ENCODE measurements around the gene HUNK.

HUNK gene

DNA sequence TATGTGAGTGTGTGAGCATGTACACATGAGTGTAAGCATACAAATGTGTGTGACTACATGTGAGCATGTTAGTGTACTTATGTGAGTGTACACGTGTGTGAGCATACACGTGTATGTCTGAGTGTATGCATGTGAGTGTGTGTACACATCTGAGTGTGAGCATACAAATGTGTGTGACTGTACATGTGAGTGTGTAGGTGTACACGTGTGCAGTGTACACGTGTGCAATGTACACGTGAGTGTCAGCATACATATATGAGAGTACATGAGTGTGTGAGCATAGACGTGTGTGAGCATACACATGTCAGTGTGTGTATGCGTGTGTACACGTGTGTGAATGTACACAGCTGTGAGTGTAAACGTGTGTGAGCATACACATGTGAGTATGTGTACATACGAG, 170.6 kb downstream of the HUNK start:
- Histone ChIP-seq H3K27ac (no peak overlapping the region), H3K27me3 (replicated peaks) (no peaks in the 10 kb centered on the region), H3K36me3 (replicated peaks) (no peaks in the 10 kb centered on the region), H3K4me3 (ENCODE audit: low read depth, low read length) (no peak overlapping the region)
- in situ Hi-C loops (cut with HindIII; ENCODE audit: low pct_ligation_motif_present, low sequenced_read_pairs), result no loop called here
- TF ChIP-seq CTCF (IDR thresholded peaks at IDR 0.05; ENCODE audit: low read depth, low read length, missing control alignments), result no peak
- DNase-seq, result no peak

- no peak overlapping the region for H3K27ac ChIP-seq
- in situ Hi-C loops (cut with HindIII; ENCODE audit: low pct_ligation_motif_present, low sequenced_read_pairs), result no loop called here
- no peaks in the 10 kb centered on the region for H3K27me3 ChIP-seq (replicated peaks)
- TF ChIP-seq CTCF (IDR thresholded peaks at IDR 0.05; ENCODE audit: low read depth, low read length, missing control alignments), result no peak
- DNase-seq, result no peak
- H3K4me3 ChIP-seq (ENCODE audit: low read depth, low read length), result no peak overlapping the region
- H3K36me3 ChIP-seq (replicated peaks), result no peaks in the 10 kb centered on the region
These were observed 171.7 kb downstream of the HUNK start for GRCh38 chr21:32044205-32045180.

GRCh38 chr21:32046191-32046590, 173.4 kb downstream of the HUNK start:
- H3K27ac ChIP-seq, result no peak overlapping the region
- TF ChIP-seq CTCF (IDR thresholded peaks at IDR 0.05; ENCODE audit: low read depth, low read length, missing control alignments), result no peak
- no peaks in the 10 kb centered on the region for H3K27me3 ChIP-seq (replicated peaks)
- DNase-seq, result no peak
- no peak overlapping the region for H3K4me3 ChIP-seq (ENCODE audit: low read depth, low read length)
- in situ Hi-C loops (cut with HindIII; ENCODE audit: low pct_ligation_motif_present, low sequenced_read_pairs), result no loop called here
- H3K36me3 ChIP-seq (replicated peaks), result no peaks in the 10 kb centered on the region

- no peaks in the 10 kb centered on the region for H3K36me3 ChIP-seq (replicated peaks)
- DNase-seq, result no peak
- no peak for TF ChIP-seq CTCF (IDR thresholded peaks at IDR 0.05; ENCODE audit: low read depth, low read length, missing control alignments)
- H3K27ac ChIP-seq, result no peak overlapping the region
- H3K4me3 ChIP-seq (ENCODE audit: low read depth, low read length), result no peak overlapping the region
- H3K27me3 ChIP-seq (replicated peaks), result no peaks in the 10 kb centered on the region
- in situ Hi-C loops (cut with HindIII; ENCODE audit: low pct_ligation_motif_present, low sequenced_read_pairs), result no loop called here
These were observed 175.5 kb downstream of the HUNK start for GRCh38 chr21:32048353-32048752.

Measured in brain microvascular endothelial cell (primary cell).